KG1 (cell line): ENCODE results near the gene CELA3A.
"Not testable (repeated sequence)": the region's sequence is repeated elsewhere in the genome, so short reads cannot be mapped to it uniquely, and the experiment has no call there.

ENCODE experiments used
- DNase-seq: peaks from one replicate; lab custom pipeline; 2025; lab: John Stamatoyannopoulos, UW

CELA3A gene

DNA sequence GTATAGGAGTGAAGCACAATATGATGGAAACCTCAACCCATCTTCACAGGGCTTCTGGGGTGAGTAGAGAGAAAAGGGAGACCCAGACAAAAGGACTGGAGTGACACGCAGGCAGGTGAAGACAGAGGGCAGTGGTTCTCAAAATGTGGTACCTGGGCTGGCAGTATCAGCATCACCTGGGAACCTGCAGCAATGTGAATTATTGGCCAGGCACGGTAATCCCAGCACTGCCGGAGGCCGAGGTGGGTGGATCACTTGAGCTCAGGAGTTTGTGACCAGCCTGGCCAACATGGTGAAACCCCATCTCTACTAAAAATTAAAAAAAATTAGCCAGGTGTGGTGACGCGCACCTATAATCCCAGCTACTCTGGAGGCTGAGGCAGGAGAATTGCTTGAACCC, 19.3 kb upstream of the CELA3A start:
- DNase-seq = not testable (repeated sequence)

GRCh38 chr1:21983539-21983938, 17.9 kb upstream of the CELA3A start:
- not testable (repeated sequence) for DNase-seq

DNA sequence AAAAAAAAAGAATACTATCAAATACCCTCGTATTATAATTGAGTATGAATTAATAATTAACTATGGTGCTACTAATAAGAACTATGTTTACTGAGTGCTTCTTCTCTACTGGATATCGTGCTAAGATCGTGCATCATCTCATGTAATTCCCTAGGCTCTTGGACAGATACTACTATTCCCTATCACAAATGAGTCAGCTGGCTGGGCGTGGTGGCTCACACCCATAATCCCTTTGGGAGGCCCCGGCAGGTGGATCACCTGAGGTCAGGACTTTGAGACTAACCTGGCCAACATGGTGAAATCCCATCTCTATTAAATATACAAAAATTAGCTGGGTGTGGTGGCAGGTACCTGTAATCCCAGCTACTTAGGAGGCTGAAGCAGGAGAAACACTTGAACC, 15.6 kb upstream of the CELA3A start:
- DNase-seq = not testable (repeated sequence)

DNA sequence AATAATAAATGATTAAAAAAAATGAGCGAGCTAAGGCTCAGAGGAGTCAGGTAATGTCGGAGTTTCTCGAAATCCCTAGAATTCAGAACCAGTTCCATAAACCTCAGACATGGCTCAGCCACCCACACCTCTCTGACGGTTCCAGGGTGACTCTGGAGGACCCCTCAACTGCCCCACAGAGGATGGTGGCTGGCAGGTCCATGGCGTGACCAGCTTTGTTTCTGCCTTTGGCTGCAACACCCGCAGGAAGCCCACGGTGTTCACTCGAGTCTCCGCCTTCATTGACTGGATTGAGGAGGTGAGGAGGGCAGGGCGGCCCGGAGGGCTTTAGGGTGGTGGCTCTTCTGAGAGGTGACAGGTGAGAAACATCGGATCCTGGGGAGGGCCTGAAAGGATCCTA, 15.1 kb upstream of the CELA3A start:
- not testable (repeated sequence) for DNase-seq

GRCh38 chr1:21989672-21990393, 11.6 kb upstream of the CELA3A start:
- not testable (repeated sequence) for DNase-seq

GRCh38 chr1:21992186-21992585, 9.3 kb upstream of the CELA3A start:
- DNase-seq = not testable (repeated sequence)

DNA sequence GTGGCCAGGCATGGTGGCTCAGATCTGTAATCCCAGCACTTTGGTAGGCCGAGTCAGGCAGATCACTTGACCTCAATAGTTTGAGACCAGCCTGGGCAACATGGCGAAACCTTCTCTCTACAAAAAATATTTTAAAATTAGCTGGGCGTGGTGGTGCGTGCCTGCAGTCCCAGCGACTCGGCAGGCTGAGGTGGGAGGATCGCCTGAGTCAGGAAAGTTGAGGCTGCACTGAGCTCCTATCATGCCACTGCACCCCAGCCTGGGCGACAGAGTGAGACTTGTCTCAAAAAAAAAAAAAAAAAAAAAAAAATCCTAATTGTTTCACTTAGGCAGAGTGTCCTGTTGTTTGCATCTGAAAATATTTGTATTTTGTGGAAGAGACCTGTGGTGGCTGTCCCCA, 6.7 kb upstream of the CELA3A start:
- not testable (repeated sequence) for DNase-seq

GRCh38 chr1:21996663-21996970, 4.8 kb upstream of the CELA3A start:
- DNase-seq = not testable (repeated sequence)

GRCh38 chr1:21997891-21998623, 3.4 kb upstream of the CELA3A start:
- not testable (repeated sequence) for DNase-seq

GRCh38 chr1:21998624-21999294, 2.7 kb upstream of the CELA3A start:
- not testable (repeated sequence) for DNase-seq

GRCh38 chr1:21999645-22000044, 1.8 kb upstream of the CELA3A start:
- not testable (repeated sequence) for DNase-seq

DNA sequence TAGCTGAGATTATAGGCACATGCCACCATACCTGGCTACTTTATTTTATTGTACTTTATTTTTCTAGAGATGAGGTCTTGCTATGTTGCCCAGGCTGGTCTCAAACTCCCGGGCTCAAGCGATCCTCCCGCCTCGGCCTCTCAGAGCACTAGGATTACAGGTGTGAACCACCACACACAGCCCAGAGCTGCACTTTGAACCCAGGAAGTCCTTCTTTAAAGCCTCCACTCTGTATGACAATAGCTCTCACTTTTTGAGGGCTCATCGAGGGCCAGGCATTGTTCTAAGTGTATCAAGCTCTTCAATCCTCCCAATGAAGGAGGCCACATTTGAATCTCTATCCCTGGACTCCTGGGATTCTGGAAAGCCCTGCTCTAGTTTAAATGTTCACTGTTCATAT, 1.0 kb downstream of the CELA3A start:
- not testable (repeated sequence) for DNase-seq

- not testable (repeated sequence) for DNase-seq
These were observed 1.4 kb downstream of the CELA3A start for GRCh38 chr1:22002875-22003274.

GRCh38 chr1:22003959-22004358, 2.5 kb downstream of the CELA3A start:
- DNase-seq = not testable (repeated sequence)

GRCh38 chr1:22005261-22006149, 4.0 kb downstream of the CELA3A start:
- not testable (repeated sequence) for DNase-seq

GRCh38 chr1:22006736-22007135, 5.3 kb downstream of the CELA3A start:
- DNase-seq = not testable (repeated sequence)

DNA sequence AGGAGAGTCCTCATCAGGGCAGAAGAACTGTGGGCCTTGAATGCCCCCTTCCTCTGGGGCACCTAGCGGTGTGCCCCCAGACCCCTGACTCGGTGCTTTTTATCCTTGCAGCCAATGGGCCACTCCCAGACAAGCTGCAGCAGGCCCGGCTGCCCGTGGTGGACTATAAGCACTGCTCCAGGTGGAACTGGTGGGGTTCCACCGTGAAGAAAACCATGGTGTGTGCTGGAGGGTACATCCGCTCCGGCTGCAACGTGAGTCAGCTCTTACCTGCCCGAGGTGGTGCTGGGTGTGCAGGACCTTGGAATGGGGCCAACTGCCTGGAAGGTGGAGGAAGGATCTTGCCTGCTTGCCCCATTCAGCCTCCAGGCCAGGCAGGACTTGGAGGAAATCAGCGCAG, 5.8 kb downstream of the CELA3A start:
- not testable (repeated sequence) for DNase-seq

GRCh38 chr1:22009566-22009965, 8.1 kb downstream of the CELA3A start:
- not testable (repeated sequence) for DNase-seq

- DNase-seq = not testable (repeated sequence)
These were observed 11.3 kb downstream of the CELA3A start for GRCh38 chr1:22012752-22013151.

- DNase-seq = not testable (repeated sequence)
These were observed 13.2 kb downstream of the CELA3A start for GRCh38 chr1:22014575-22015206.
